CD4-positive, alpha-beta T cell treated with Interleukin-1 beta for 1 hour (primary cell): ENCODE measurements around the gene CLDN8.

Experiments
- DNase-seq, 2 donors: peaks; one replicate each; pipeline ENCODE4 v3.0.0-alpha.2; 2020 to 2022

The CLDN8 gene

DNA sequence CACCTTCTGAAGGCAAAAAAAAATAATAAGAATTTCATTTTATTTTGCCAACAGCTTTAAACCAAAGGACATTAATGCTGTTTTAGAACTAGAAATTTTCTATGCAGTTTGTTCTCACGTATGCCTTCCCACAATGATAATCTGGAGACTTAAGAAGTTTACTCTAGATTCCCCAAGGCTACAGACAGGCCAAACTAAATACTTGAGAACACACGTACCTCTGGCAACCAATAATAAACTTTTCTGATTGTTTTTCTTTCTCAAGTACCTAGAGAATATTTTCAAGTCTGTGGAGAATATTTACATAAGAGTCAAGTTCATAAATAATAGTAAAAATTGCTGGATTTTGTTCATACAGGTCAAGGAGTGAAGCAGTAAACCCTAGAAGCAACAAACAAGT lies 15.9 kb downstream of the CLDN8 start:
- no peak for DNase-seq

DNA sequence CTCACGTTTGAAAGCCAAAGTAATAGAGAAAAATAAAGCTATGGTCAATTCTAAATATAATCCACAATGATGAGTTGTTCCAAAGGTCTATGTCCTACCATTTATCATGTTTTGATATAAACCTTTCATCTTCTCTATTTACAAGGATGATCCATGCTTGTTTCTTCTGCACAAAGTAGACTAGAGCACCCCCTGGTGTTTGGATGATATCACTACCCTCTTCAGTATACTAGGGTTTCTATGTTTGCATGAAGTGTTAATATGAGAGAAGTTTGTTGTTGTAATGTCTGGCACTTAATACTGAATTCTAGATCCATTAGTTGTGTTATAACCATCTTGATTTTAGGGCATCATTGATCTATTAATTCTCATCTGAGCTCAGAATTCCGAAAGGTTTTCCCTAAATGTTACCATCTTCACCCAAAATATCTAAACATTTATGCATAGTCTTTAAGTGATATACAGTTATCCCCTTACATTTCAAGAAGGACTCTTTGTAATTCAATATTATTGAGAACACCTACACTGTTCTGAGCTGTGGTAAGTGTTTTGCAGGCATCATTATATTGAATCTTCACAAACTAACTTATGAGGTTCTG lies 21.1 kb downstream of the CLDN8 start:
- DNase-seq, result no peak

DNA sequence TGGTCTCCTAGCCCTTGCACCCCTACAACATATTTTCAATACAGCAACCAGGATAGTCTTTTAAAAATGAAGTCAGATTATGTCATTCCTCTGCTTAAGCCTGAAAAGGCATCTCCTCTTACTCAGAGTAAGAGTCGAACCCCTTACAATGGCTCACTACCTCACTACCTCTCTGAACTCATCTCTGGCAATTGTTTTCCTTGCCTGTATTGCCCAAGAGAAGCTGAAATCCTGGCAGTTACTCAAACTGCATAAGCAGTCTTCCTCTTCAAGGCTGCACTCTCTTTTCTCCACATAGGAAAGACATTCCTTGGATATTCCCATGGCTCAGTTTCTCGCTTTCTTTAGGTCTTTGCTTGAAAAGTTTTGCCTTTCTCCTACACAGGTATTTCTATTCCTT lies 22.7 kb downstream of the CLDN8 start:
- no peak for DNase-seq

DNA sequence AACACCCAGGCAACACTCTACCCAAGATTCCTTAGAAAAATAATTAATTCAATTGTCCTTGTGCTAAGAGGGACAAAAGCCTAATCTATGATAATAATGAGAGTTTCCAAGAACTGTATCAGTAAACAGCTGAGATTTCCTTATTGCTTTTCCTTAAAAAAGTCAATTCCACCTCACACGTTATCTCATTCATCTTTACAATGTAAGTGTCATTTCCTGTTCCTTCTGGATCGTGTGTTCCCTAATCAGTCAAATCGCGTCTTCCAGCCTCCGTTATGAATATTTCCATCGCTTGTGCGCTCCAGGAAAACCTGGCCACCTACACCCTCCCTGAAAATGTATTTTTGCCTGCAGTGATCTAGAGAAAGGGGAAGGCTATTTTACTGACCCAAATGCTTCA lies 25.3 kb downstream of the CLDN8 start:
- no peak for DNase-seq

DNA sequence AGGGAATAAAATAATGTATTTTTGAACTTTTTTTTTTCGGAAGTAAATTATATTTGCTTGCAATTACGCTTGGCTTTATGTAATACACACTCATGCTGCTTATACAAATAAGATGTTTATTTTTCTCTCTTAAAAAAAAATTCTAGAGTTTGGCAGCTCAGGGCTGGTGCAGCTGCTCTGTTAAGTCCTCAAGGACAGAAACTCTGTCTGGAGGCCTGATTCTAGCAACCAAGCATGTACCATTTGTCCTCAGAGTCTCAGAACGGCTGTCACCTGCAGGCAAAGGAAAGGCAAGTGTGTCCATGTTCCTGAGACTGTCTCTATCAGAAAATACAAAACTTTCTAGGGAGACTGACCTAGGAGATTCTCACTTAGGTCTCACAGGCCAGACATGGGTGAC lies 26.1 kb downstream of the CLDN8 start:
- no peak for DNase-seq

DNA sequence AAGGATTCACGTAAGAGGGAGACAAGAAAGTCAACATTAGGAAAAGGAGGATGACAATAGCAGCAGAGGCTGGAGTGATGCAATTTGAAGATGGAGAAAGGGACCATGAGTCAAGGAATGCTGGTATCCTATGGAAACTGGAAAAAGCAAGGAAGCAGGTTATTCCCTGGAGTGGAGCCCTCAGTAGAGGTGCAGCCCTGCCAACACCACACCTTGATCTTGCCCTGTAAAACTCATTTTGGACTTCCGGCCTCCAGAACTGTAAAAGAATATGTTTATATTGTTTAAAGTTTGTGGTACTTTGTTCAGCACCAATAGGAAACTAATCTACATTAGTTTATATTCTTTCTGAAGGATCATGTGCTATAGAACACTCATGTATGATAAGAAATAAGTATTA lies 29.7 kb downstream of the CLDN8 start:
- DNase-seq, result no peak

DNA sequence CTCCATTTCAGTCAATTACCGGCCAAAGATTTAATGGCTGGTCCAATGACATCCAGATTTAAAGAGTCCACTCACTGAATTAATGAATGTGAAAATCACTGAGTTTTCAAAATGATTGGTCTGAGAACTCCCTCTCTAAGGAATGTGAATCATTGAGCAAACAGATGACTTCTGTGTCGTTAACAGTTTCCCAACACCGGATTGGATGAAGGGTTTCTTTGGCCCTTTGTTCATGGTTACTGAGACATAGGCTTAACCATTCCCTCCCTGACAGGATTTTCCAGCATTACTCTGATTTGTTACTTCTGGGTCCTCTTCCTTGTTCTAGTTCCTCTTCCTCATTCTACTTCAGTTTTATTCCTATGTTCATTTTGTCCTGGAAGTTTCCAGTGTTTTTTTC lies 47.8 kb downstream of the CLDN8 start:
- DNase-seq, result no peak

DNA sequence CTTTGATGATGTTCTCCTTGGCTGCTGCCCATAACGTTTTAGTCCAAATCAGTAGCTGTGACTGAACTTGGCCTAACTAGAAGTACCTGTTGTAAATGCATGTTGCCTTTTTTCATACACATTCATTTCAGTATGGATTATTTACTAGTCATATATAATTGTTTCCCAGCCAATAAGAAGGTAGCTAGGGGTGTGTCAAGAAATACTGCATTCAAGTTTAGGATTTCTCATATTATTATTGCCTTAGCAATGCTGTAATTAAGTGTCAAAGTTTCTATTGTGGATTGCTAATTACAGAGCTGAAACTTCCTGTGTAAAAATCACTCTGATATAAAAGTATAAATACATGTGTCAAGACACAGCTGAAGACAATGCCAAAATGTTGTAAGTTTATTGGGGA lies 49.2 kb downstream of the CLDN8 start, which contains the start of gene CLDN17:
CLDN17 (minus strand) TSS at position 101 of the 400 bp plus-strand sequence. CDS start 188 bp downstream, outside the sequence.
- DNase-seq, result no peak

DNA sequence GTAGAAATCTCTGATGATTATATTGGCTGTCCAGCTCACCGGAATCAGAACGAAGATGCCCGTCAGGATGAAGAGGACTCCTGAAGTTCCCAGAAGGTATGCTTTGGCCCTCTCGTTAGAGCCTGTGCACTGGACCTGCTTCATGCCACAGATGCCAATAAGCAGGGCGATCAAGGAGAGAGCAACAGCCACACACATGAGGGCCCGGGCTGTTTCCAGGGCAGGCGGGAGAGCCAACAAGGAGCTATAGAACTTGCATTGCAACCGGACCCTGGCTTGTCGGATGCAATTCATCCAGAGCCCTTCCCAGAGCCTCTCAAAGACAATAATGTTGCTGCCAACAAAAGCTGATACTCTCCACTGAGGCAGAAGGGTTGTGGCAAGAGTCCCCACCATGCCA lies 49.7 kb downstream of the CLDN8 start:
- DNase-seq, result no peak

DNA sequence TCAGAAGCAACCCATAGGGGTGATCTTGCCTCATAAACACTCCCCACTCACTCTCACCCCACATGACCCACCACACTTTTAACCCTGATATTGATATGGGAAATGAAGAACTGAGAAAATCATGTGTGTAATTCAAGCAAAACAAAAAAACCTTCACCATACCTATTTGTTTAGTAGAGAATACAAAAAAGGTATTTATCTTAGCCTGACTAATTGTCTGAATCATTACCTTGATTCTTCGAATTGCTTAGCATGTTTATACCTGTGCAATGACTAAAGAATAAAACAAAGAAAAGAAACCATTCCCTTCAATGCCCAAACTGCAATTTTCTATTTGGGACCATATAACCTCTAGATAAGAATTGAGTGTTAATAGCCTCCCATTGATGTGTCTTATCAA lies 51.1 kb downstream of the CLDN8 start:
- no peak for DNase-seq
